NK-92 treated with Interleukin-12 subunit alpha and Interleukin-12 subunit beta, amount 100 ng/mL, for 24 hours (cell line): ENCODE measurements around the gene RASD1.

Source experiments
- DNase-seq: peaks from one replicate; lab custom pipeline; 2025; lab: John Stamatoyannopoulos, UW

Gene RASD1

GRCh38 chr17:17510456-17511292, 14.5 kb upstream of the RASD1 start:
- DNase-seq, result no peak

GRCh38 chr17:17509601-17510425, 13.6 kb upstream of the RASD1 start:
- no peak for DNase-seq

GRCh38 chr17:17508646-17509591, 12.7 kb upstream of the RASD1 start:
- DNase-seq, result no peak

- no peak for DNase-seq
These were observed 11.9 kb upstream of the RASD1 start for GRCh38 chr17:17508019-17508535.

GRCh38 chr17:17507465-17508011, 11.3 kb upstream of the RASD1 start:
- DNase-seq, result no peak

GRCh38 chr17:17506893-17507464, 10.8 kb upstream of the RASD1 start:
- DNase-seq, result no peak

- no peak for DNase-seq
These were observed 10.1 kb upstream of the RASD1 start for GRCh38 chr17:17506181-17506741.

GRCh38 chr17:17505610-17506171, 9.5 kb upstream of the RASD1 start:
- DNase-seq, result no peak

- DNase-seq, result no peak
These were observed 9.0 kb upstream of the RASD1 start for GRCh38 chr17:17505151-17505550.

GRCh38 chr17:17504341-17505140, 8.3 kb upstream of the RASD1 start:
- DNase-seq, result no peak

- DNase-seq, result no peak
These were observed 7.5 kb upstream of the RASD1 start for GRCh38 chr17:17503566-17504130.

- no peak for DNase-seq
These were observed 6.8 kb upstream of the RASD1 start for GRCh38 chr17:17502741-17503565.

- no peak for DNase-seq
These were observed 4.9 kb upstream of the RASD1 start for GRCh38 chr17:17500999-17501605.

GRCh38 chr17:17499402-17500145, 3.4 kb upstream of the RASD1 start:
- DNase-seq, result no peak

GRCh38 chr17:17498606-17499301, 2.6 kb upstream of the RASD1 start:
- DNase-seq, result no peak

- DNase-seq, result no peak
These were observed 1.8 kb upstream of the RASD1 start for GRCh38 chr17:17497845-17498520.
